Measurements from ENCODE around the gene WDFY4.

WDFY4 gene

GRCh38 chr10:48727866-48728265 lies 43.2 kb downstream of the WDFY4 start:
- Histone ChIP-seq H3K9ac (ENCODE audit: low read depth in 1 of 2, low read length in 2 of 2) (no peak overlapping the region), H3K9me3 (ENCODE audit: control insufficient read depth in 2 of 2, low read length in 2 of 2) (no peaks in the 10 kb centered on the region), H3K4me3 (ENCODE audit: low read length in 2 of 2) (no peak overlapping the region), H3K36me3 (ENCODE audit: control insufficient read depth in 2 of 2, insufficient read depth in 2 of 2, low read length in 2 of 2) (peaks cover 0 to 2% of the 10 kb centered on the region in 2 donors), H3K27me3 (ENCODE audit: control insufficient read depth in 2 of 2, insufficient read depth in 2 of 2, low read length in 2 of 2) (no peaks in the 10 kb centered on the region), H3K27ac (ENCODE audit: low read depth in 2 of 2, low read length in 2 of 2) (no peak overlapping the region), H3K4me1 (ENCODE audit: control insufficient read depth in 2 of 2, insufficient read depth in 2 of 2, low read length in 2 of 2) (no peaks in the 10 kb centered on the region)

GRCh38 chr10:48729222-48729621 lies 44.5 kb downstream of the WDFY4 start:
- Histone ChIP-seq H3K36me3 (ENCODE audit: control insufficient read depth in 2 of 2, insufficient read depth in 2 of 2, low read length in 2 of 2) (peaks cover 0 to 2% of the 10 kb centered on the region in 2 donors), H3K4me3 (ENCODE audit: low read length in 2 of 2) (no peak overlapping the region), H3K4me1 (ENCODE audit: control insufficient read depth in 2 of 2, insufficient read depth in 2 of 2, low read length in 2 of 2) (no peaks in the 10 kb centered on the region)

GRCh38 chr10:48729941-48730457 lies 45.3 kb downstream of the WDFY4 start:
- Histone ChIP-seq H3K9ac (ENCODE audit: low read depth in 1 of 2, low read length in 2 of 2) (no peak overlapping the region), H3K4me3 (ENCODE audit: low read length in 2 of 2) (no peak overlapping the region), H3K9me3 (ENCODE audit: control insufficient read depth in 2 of 2, low read length in 2 of 2) (no peaks in the 10 kb centered on the region), H3K36me3 (ENCODE audit: control insufficient read depth in 2 of 2, insufficient read depth in 2 of 2, low read length in 2 of 2) (peaks cover 0 to 2% of the 10 kb centered on the region in 2 donors), H3K27ac (ENCODE audit: low read depth in 2 of 2, low read length in 2 of 2) (no peak overlapping the region), H3K27me3 (ENCODE audit: control insufficient read depth in 2 of 2, insufficient read depth in 2 of 2, low read length in 2 of 2) (no peaks in the 10 kb centered on the region), H3K4me1 (ENCODE audit: control insufficient read depth in 2 of 2, insufficient read depth in 2 of 2, low read length in 2 of 2) (no peaks in the 10 kb centered on the region)

More at GRCh38 chr10:48729222-48729621, 44.5 kb downstream of the WDFY4 start:
- Histone ChIP-seq H3K27ac (ENCODE audit: low read depth in 2 of 2, low read length in 2 of 2) (no peak overlapping the region), H3K9ac (ENCODE audit: low read depth in 1 of 2, low read length in 2 of 2) (no peak overlapping the region), H3K9me3 (ENCODE audit: control insufficient read depth in 2 of 2, low read length in 2 of 2) (no peaks in the 10 kb centered on the region), H3K27me3 (ENCODE audit: control insufficient read depth in 2 of 2, insufficient read depth in 2 of 2, low read length in 2 of 2) (no peaks in the 10 kb centered on the region)

GRCh38 chr10:48731141-48731540 lies 46.5 kb downstream of the WDFY4 start:
- no peaks in the 10 kb centered on the region for H3K4me1 ChIP-seq (ENCODE audit: control insufficient read depth in 2 of 2, insufficient read depth in 2 of 2, low read length in 2 of 2)
- no peak overlapping the region for H3K27ac ChIP-seq (ENCODE audit: low read depth in 2 of 2, low read length in 2 of 2)
- H3K9ac ChIP-seq (ENCODE audit: low read depth in 1 of 2, low read length in 2 of 2), result no peak overlapping the region
- H3K36me3 ChIP-seq (ENCODE audit: control insufficient read depth in 2 of 2, insufficient read depth in 2 of 2, low read length in 2 of 2), result peaks cover 0 to 2% of the 10 kb centered on the region in 2 donors
- H3K4me3 ChIP-seq (ENCODE audit: low read length in 2 of 2), result no peak overlapping the region
- no peaks in the 10 kb centered on the region for H3K27me3 ChIP-seq (ENCODE audit: control insufficient read depth in 2 of 2, insufficient read depth in 2 of 2, low read length in 2 of 2)
- H3K9me3 ChIP-seq (ENCODE audit: control insufficient read depth in 2 of 2, low read length in 2 of 2), result no peaks in the 10 kb centered on the region

GRCh38 chr10:48731654-48732053 lies 47.0 kb downstream of the WDFY4 start:
- Histone ChIP-seq H3K27ac (ENCODE audit: low read depth in 2 of 2, low read length in 2 of 2) (no peak overlapping the region), H3K27me3 (ENCODE audit: control insufficient read depth in 2 of 2, insufficient read depth in 2 of 2, low read length in 2 of 2) (no peaks in the 10 kb centered on the region), H3K9me3 (ENCODE audit: control insufficient read depth in 2 of 2, low read length in 2 of 2) (no peaks in the 10 kb centered on the region), H3K9ac (ENCODE audit: low read depth in 1 of 2, low read length in 2 of 2) (no peak overlapping the region), H3K36me3 (ENCODE audit: control insufficient read depth in 2 of 2, insufficient read depth in 2 of 2, low read length in 2 of 2) (peaks cover 0 to 2% of the 10 kb centered on the region in 2 donors), H3K4me3 (ENCODE audit: low read length in 2 of 2) (no peak overlapping the region), H3K4me1 (ENCODE audit: control insufficient read depth in 2 of 2, insufficient read depth in 2 of 2, low read length in 2 of 2) (no peaks in the 10 kb centered on the region)

- Histone ChIP-seq H3K9ac (ENCODE audit: low read depth in 1 of 2, low read length in 2 of 2) (no peak overlapping the region), H3K36me3 (ENCODE audit: control insufficient read depth in 2 of 2, insufficient read depth in 2 of 2, low read length in 2 of 2) (no peaks in the 10 kb centered on the region), H3K27me3 (ENCODE audit: control insufficient read depth in 2 of 2, insufficient read depth in 2 of 2, low read length in 2 of 2) (no peaks in the 10 kb centered on the region), H3K27ac (ENCODE audit: low read depth in 2 of 2, low read length in 2 of 2) (no peak overlapping the region), H3K9me3 (ENCODE audit: control insufficient read depth in 2 of 2, low read length in 2 of 2) (no peaks in the 10 kb centered on the region), H3K4me1 (ENCODE audit: control insufficient read depth in 2 of 2, insufficient read depth in 2 of 2, low read length in 2 of 2) (no peaks in the 10 kb centered on the region), H3K4me3 (ENCODE audit: low read length in 2 of 2) (no peak overlapping the region)
These were observed 48.7 kb downstream of the WDFY4 start for GRCh38 chr10:48733329-48733728.

- no peaks in the 10 kb centered on the region for H3K36me3 ChIP-seq (ENCODE audit: control insufficient read depth in 2 of 2, insufficient read depth in 2 of 2, low read length in 2 of 2)
- H3K27ac ChIP-seq (ENCODE audit: low read depth in 2 of 2, low read length in 2 of 2), result no peak overlapping the region
- H3K27me3 ChIP-seq (ENCODE audit: control insufficient read depth in 2 of 2, insufficient read depth in 2 of 2, low read length in 2 of 2), result no peaks in the 10 kb centered on the region
These were observed 51.2 kb downstream of the WDFY4 start for GRCh38 chr10:48735836-48736390.

GRCh38 chr10:48736596-48736995 lies 51.9 kb downstream of the WDFY4 start:
- Histone ChIP-seq H3K9me3 (ENCODE audit: control insufficient read depth in 2 of 2, low read length in 2 of 2) (no peaks in the 10 kb centered on the region), H3K4me3 (ENCODE audit: low read length in 2 of 2) (no peak overlapping the region), H3K4me1 (ENCODE audit: control insufficient read depth in 2 of 2, insufficient read depth in 2 of 2, low read length in 2 of 2) (no peaks in the 10 kb centered on the region), H3K27ac (ENCODE audit: low read depth in 2 of 2, low read length in 2 of 2) (no peak overlapping the region), H3K36me3 (ENCODE audit: control insufficient read depth in 2 of 2, insufficient read depth in 2 of 2, low read length in 2 of 2) (no peaks in the 10 kb centered on the region), H3K27me3 (ENCODE audit: control insufficient read depth in 2 of 2, insufficient read depth in 2 of 2, low read length in 2 of 2) (no peaks in the 10 kb centered on the region), H3K9ac (ENCODE audit: low read depth in 1 of 2, low read length in 2 of 2) (no peak overlapping the region)

More at GRCh38 chr10:48735836-48736390, 51.2 kb downstream of the WDFY4 start:
- Histone ChIP-seq H3K4me1 (ENCODE audit: control insufficient read depth in 2 of 2, insufficient read depth in 2 of 2, low read length in 2 of 2) (no peaks in the 10 kb centered on the region), H3K9me3 (ENCODE audit: control insufficient read depth in 2 of 2, low read length in 2 of 2) (no peaks in the 10 kb centered on the region), H3K4me3 (ENCODE audit: low read length in 2 of 2) (no peak overlapping the region), H3K9ac (ENCODE audit: low read depth in 1 of 2, low read length in 2 of 2) (no peak overlapping the region)

- Histone ChIP-seq H3K27me3 (ENCODE audit: control insufficient read depth in 2 of 2, insufficient read depth in 2 of 2, low read length in 2 of 2) (no peaks in the 10 kb centered on the region), H3K36me3 (ENCODE audit: control insufficient read depth in 2 of 2, insufficient read depth in 2 of 2, low read length in 2 of 2) (no peaks in the 10 kb centered on the region), H3K9me3 (ENCODE audit: control insufficient read depth in 2 of 2, low read length in 2 of 2) (no peaks in the 10 kb centered on the region), H3K4me3 (ENCODE audit: low read length in 2 of 2) (no peak overlapping the region), H3K27ac (ENCODE audit: low read depth in 2 of 2, low read length in 2 of 2) (no peak overlapping the region), H3K4me1 (ENCODE audit: control insufficient read depth in 2 of 2, insufficient read depth in 2 of 2, low read length in 2 of 2) (no peaks in the 10 kb centered on the region), H3K9ac (ENCODE audit: low read depth in 1 of 2, low read length in 2 of 2) (no peak overlapping the region)
These were observed 53.2 kb downstream of the WDFY4 start for GRCh38 chr10:48737886-48738285.

GRCh38 chr10:48739170-48739569 lies 54.5 kb downstream of the WDFY4 start:
- Histone ChIP-seq H3K9me3 (ENCODE audit: control insufficient read depth in 2 of 2, low read length in 2 of 2) (no peaks in the 10 kb centered on the region), H3K36me3 (ENCODE audit: control insufficient read depth in 2 of 2, insufficient read depth in 2 of 2, low read length in 2 of 2) (no peaks in the 10 kb centered on the region), H3K27me3 (ENCODE audit: control insufficient read depth in 2 of 2, insufficient read depth in 2 of 2, low read length in 2 of 2) (no peaks in the 10 kb centered on the region), H3K4me3 (ENCODE audit: low read length in 2 of 2) (no peak overlapping the region), H3K4me1 (ENCODE audit: control insufficient read depth in 2 of 2, insufficient read depth in 2 of 2, low read length in 2 of 2) (no peaks in the 10 kb centered on the region), H3K27ac (ENCODE audit: low read depth in 2 of 2, low read length in 2 of 2) (no peak overlapping the region), H3K9ac (ENCODE audit: low read depth in 1 of 2, low read length in 2 of 2) (no peak overlapping the region)
